Breast epithelium (tissue), 3 donors: Measurements from ENCODE around the gene LACC1.

Experiments used
- CTCF ChIP-seq, 3 donors: fragments of 450-650 bp; IDR thresholded peaks; one replicate each; pipeline ENCODE4 v1.5.1; 2016 to 2017; ENCODE audit warnings: antibody characterized with exemption in 3 of 3, mild to moderate bottlenecking in 3 of 3, moderate library complexity in 3 of 3
- POLR2A ChIP-seq: fragments of 450-650 bp; IDR thresholded peaks from one replicate; pipeline ENCODE4 v1.6.1; 2016; ENCODE audit warnings: antibody characterized with exemption, mild to moderate bottlenecking, moderate library complexity
- POLR2AphosphoS5 ChIP-seq, 3 donors: sonication (generic); formaldehyde crosslinking; IDR thresholded peaks; one replicate each; pipeline ENCODE4 v1.6.1; 2017; ENCODE audit warnings: antibody characterized with exemption in 3 of 3

GRCh38 chr13:43838909-43839308 is 40.8 kb upstream of the LACC1 start:
- TF ChIP-seq CTCF (IDR thresholded peaks at IDR 0.05) (no peak), POLR2AphosphoS5 (IDR thresholded peaks at IDR 0.05) (no peak), POLR2A (no peak)
